AG10803 (cell line): ENCODE data around the gene AHR.

ENCODE experiments used
- DNase-seq: peaks from one replicate; pipeline ENCODE4 v3.0.0; 2010; ENCODE audit warnings: low read depth
- H3K4me3 ChIP-seq: 2 replicates; pipeline ENCODE4 v1.5.1; 2011; ENCODE audit warnings: mild to moderate bottlenecking, low read length, control low read depth
- CTCF ChIP-seq: conservative IDR thresholded peaks from 2 replicates; pipeline ENCODE4 v1.5.1; 2011; ENCODE audit warnings: mild to moderate bottlenecking, low read length, control low read depth, inconsistent platforms

AHR gene

GRCh38 chr7:17297243-17297642 lies 1.2 kb upstream of the AHR start:
- no peak for TF ChIP-seq CTCF
- no peak overlapping the region for H3K4me3 ChIP-seq
- no peak for DNase-seq

DNA sequence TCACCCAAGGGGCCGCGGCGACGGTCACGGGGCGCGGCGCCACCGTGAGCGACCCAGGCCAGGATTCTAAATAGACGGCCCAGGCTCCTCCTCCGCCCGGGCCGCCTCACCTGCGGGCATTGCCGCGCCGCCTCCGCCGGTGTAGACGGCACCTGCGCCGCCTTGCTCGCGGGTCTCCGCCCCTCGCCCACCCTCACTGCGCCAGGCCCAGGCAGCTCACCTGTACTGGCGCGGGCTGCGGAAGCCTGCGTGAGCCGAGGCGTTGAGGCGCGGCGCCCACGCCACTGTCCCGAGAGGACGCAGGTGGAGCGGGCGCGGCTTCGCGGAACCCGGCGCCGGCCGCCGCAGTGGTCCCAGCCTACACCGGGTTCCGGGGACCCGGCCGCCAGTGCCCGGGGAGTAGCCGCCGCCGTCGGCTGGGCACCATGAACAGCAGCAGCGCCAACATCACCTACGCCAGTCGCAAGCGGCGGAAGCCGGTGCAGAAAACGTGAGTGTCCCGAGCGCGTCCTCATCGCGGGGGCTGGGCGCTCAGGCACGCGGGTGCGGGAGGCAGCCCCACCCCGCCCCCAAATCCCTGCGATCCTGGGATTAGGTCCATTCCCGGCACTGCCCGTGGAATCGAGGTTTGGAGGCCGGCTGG lies 509 bp downstream of the AHR start:
- DNase-seq = no peak
- peak overlapping the region; percentile 75 for H3K4me3 ChIP-seq
- TF ChIP-seq CTCF = no peak

GRCh38 chr7:17299483-17299991 lies 1.1 kb downstream of the AHR start:
- peak overlapping the region; percentile 75 for H3K4me3 ChIP-seq
- TF ChIP-seq CTCF = no peak
- DNase-seq = no peak

GRCh38 chr7:17300012-17300411 lies 1.6 kb downstream of the AHR start:
- peak overlapping the region; percentile 75 for H3K4me3 ChIP-seq
- TF ChIP-seq CTCF = no peak
- no peak for DNase-seq

DNA sequence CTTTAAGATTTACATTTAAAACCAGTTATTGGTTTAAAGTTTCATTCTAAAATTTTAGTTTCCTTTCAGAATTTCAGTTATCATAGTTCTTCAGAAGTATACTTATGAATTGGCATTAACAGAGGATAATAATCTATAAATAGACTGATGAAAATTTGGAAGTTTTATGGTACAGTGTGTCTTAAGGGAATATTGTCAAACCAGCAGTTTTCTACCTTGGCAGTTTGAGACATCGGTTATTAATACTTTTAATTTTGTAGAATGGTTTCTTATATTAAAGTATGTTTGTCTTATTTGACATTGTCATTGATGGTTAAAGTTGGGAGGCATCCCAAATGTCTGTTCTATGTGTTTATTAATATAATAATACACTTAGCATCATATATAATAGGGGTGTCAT lies 2.0 kb downstream of the AHR start:
- H3K4me3 ChIP-seq = peak overlapping the region; percentile 75
- no peak for DNase-seq
- TF ChIP-seq CTCF = no peak

DNA sequence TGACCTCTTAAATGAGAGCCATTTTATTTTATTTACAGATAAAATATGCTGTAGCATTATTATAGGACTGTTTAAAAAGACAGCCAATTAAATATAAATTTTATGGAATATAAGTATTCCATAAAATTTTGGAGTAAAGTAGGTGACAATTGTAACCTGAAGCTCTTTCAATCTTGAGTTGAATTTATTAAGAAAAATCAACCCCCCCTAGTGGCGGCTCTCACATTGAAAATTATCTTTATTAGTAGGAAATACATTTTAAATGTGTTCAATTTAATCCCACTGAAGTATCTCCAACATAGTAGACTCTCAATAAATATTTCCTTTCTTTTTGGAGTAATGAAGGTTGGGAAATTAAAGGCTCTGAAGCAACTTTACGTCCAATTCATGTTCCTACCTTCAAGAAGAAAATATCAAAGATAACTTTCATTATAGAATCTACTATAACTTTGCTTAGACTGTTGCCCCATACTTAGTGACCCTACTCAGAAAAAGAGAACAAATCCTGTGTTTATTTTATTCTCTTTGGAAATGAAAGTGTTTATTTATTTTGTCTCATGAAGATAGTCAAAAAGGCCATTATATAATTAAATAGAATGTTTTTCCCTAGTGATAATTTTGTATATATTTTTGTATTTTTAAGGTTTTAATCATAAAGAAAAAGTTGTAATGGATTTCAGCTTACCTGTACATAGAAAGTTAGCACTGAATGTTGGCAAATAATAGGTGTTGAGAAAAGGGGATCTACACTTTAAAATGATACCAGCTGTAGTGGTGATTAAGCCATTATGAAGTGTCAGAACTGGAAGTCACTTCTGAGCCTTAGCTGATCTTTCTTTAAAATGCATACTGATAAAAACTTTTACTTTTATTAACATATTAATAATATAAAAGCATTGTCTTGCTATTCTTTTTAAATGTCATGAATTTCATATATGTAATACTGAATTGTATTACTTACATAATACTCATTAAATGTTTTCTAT lies 3.3 kb downstream of the AHR start:
- DNase-seq = peak; percentile 51
- H3K4me3 ChIP-seq = peak overlapping the region; percentile 75
- peak; percentile 67 for TF ChIP-seq CTCF
